ENCODE measurements around the gene DCLK2.

GRCh38 chr4:150051111-150051510 is 27.1 kb upstream of the DCLK2 start:
- no peak for TF ChIP-seq POLR2A (IDR thresholded peaks at IDR 0.05)
- no peak for TF ChIP-seq CTCF (IDR thresholded peaks at IDR 0.05)
- no peak for TF ChIP-seq EP300 (IDR thresholded peaks at IDR 0.05)

Measured in upper lobe of left lung (tissue), 4 donors.